ENCODE data around the gene CFAP65. TPM values are rescaled to one million over a fixed set of nuclear protein-coding genes. Genes with fewer than 3 reads are reported as not detected.

CFAP65 gene
- total and polyA plus RNA-seq, 8 donors = 0.06 to 0.38 (median 0.13) TPM

DNA sequence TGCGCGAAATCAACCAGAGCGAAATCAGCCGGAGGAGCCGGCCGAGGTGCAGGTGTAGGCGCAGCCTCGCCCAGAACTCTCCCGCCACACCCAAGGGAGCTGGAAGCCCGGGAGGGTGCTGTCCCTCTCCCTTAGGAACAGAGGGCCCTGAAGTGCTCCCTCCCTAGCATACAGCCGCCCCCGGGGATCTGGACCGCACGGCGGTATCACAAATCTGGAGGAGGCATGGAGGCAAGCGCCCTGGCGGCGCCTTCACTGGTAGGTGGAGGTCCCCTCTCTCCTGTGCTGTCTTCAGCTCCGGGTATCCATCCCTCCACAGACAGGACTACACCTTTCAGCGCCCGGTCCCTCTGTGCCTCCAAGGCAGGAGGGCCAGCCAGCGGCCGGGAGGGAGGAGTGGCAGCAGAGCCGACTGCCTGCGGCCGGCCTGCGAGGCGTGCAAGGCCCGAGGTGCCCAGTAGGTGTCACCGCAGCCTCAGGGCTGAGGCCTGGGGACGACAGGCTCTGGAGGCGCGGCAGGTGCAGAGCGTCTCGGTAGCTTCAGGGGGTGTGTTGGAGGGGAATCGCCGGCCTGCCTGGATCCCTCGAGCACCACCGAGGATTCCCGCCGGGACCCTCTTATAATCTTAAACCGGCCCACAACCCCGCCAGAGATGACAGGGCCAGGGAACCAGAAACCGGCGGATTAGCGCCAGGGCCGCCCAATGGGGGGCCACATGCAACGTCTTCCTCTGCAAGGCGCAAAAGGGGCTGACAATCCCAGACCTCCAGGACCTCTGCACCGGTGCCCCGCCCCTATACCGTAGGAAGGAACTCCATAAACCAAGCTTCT, 16.6 kb upstream of the CFAP65 start:
- TF ChIP-seq CTCF (IDR thresholded peaks at IDR 0.05) = peak; percentile 89 to 93 (median 90)
- H3K9me3 ChIP-seq = no peaks in the 10 kb centered on the region
- intact Hi-C loops (cut with DNase I) = loop anchor here (5.0 to 10.0 kb wide), 4 partner anchors 59 to 237 kb away; no protein-coding TSS in a partner anchor
- peak; percentile 72 to 95 (median 87) for DNase-seq
- H3K4me3 ChIP-seq = peak overlapping the region in 1 of 4 donors; percentile 26
- peaks cover 27 to 32% (median 28%) of the 10 kb centered on the region in 3 donors for H3K4me1 ChIP-seq
- 5 to 7% methylated on average over 52 of the region's 52 CpGs for WGBS, 2 donors
- H3K27ac ChIP-seq = no peak overlapping the region
- H3K36me3 ChIP-seq = no peaks in the 10 kb centered on the region
- no peak for FAIRE-seq
- peaks cover 0 to 22% (median 4%) of the 10 kb centered on the region in 4 donors for H3K27me3 ChIP-seq
- ATAC-seq = peak; percentile 89 to 96 (median 92)

GRCh38 chr2:219056896-219057708, 15.8 kb upstream of the CFAP65 start:
- Histone ChIP-seq H3K27ac (no peak overlapping the region), H3K4me1 (peaks cover 27 to 32% (median 28%) of the 10 kb centered on the region in 3 donors), H3K4me3 (peak overlapping the region in 1 of 4 donors; percentile 26), H3K27me3 (peaks cover 0 to 18% (median 3%) of the 10 kb centered on the region in 4 donors), H3K9me3 (no peaks in the 10 kb centered on the region), H3K36me3 (no peaks in the 10 kb centered on the region)
- 25 to 27% methylated on average over 40 of the region's 40 CpGs for WGBS, 2 donors
- intact Hi-C loops (cut with DNase I) = loop anchor here (5.0 to 10.0 kb wide), 4 partner anchors 60 to 238 kb away; no protein-coding TSS in a partner anchor
- FAIRE-seq (no peak), ATAC-seq (no peak), DNase-seq (peak in 4 of 6 donors; percentile 13 to 77 (median 49))
- no peak for TF ChIP-seq CTCF (IDR thresholded peaks at IDR 0.05)

- WGBS, 2 donors = 50 to 53% methylated on average over 9 of the region's 9 CpGs
- Histone ChIP-seq H3K4me1 (peaks cover 27 to 32% (median 28%) of the 10 kb centered on the region in 3 donors), H3K9me3 (no peaks in the 10 kb centered on the region), H3K27me3 (peaks cover 0 to 14% (median 1%) of the 10 kb centered on the region in 4 donors), H3K27ac (no peak overlapping the region), H3K36me3 (no peaks in the 10 kb centered on the region), H3K4me3 (no peak overlapping the region)
- no peak for FAIRE-seq
- no peak for ATAC-seq
- TF ChIP-seq CTCF (IDR thresholded peaks at IDR 0.05) = no peak
- peak in 3 of 6 donors; percentile 56 to 71 (median 60) for DNase-seq
- intact Hi-C loops (cut with DNase I) = loop anchor here (5.0 to 10.0 kb wide), 4 partner anchors 61 to 238 kb away; no protein-coding TSS in a partner anchor
These were observed 15.0 kb upstream of the CFAP65 start for GRCh38 chr2:219056176-219056895.

DNA sequence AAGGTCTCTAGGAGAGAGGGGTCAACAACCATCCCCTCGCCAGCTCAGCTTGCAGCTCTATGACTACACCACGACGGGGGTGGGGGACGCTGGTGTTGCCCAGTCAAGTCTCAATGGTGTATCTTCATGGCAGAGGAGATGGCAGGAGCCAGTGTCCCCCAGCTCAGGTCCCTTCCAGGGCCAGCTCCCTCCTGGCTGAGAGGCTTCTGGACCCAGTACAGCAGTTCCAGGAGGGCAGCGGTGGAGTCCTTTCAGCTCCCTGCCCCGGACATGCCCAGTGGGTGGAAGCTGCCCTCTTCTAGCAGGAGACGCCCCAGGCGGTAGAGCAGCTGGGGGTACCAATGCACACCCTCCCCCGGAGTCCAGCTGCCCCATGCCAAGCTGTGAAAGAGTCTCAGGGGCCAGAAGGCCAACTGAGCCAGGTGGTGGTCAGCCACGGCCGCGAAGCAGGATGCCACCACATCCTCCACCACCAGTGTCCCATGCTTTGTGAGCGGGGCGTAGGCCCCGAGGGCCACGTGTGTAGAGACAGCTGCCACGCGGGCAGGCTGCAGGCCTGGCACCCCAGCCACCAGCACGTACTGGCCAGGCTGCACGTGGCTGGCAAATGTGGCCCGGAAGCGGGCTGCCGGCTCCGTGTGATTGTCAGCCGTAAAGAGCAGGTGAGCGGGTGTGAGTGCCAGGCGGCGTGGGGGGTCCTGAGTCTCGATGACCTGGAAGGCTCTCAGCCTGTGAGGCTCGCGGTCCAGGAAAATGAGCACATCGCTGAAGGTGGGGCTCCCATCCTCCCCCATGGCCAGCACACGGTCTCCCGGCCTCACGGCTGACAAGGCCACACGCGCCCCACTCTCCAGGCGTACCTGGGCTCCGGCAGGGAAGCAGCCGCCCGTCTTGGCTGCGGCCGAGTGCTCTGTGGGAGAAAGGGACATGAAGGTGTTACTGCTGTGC, 13.9 kb upstream of the CFAP65 start:
- H3K27ac ChIP-seq = no peak overlapping the region
- WGBS, 2 donors = 83 to 88% methylated on average over 43 of the region's 43 CpGs
- no peaks in the 10 kb centered on the region for H3K9me3 ChIP-seq
- peak in 1 of 6 donors; percentile 25 for DNase-seq
- no peak for FAIRE-seq
- no peak for ATAC-seq
- peaks cover 0 to 8% (median 1%) of the 10 kb centered on the region in 4 donors for H3K27me3 ChIP-seq
- H3K4me3 ChIP-seq = no peak overlapping the region
- intact Hi-C loops (cut with DNase I) = loop anchor here (5.0 to 10.0 kb wide), 4 partner anchors 62 to 240 kb away; no protein-coding TSS in a partner anchor
- H3K4me1 ChIP-seq = peaks cover 21 to 27% (median 25%) of the 10 kb centered on the region in 3 donors
- TF ChIP-seq CTCF (IDR thresholded peaks at IDR 0.05) = no peak
- no peaks in the 10 kb centered on the region for H3K36me3 ChIP-seq

All from pancreas (tissue), 10 donors.